B cell (primary cell): ENCODE data around the gene SLC35G6. TPM values are rescaled to one million over a fixed set of nuclear protein-coding genes. Genes with fewer than 3 reads are reported as not detected.

Experiments
- ATAC-seq: fragments of 200-7000 bp; cut with Tn5 transposase; one replicate; pipeline ENCODE4 v1.10.0; 2021; ENCODE audit warnings: low read depth, mild to moderate bottlenecking, moderate number of reproducible peaks, moderate library complexity
- CTCF ChIA-PET: fragments of 350-600 bp; sonication (Branson Sonifier 250); formaldehyde crosslinking; loops from one replicate; lab custom pipeline; 2021; ENCODE audit warnings: antibody characterized with exemption, inconsistent platforms; lab: Charles Lee
- POLR2A ChIA-PET: fragments of 350-600 bp; sonication (Branson Sonifier 250); formaldehyde crosslinking; loops from one replicate; lab custom pipeline; 2021; ENCODE audit warnings: antibody characterized with exemption; lab: Charles Lee
- DNase-seq: peaks from one replicate; pipeline ENCODE4 v3.0.0; 2013
- H2AFZ ChIP-seq: 2 replicates; pipeline ENCODE4 v1.6.1; 2012; ENCODE audit warnings: mild to moderate bottlenecking, low read depth, low read length; ENCODE audit not compliant: insufficient read depth, poor library complexity, severe bottlenecking
- H3K27ac ChIP-seq, 2 donors: 1 replicate in 1 of 2; 2 replicates in 1 of 2; pipeline ENCODE4 v1.5.1; 2012 to 2013; ENCODE audit warnings: low read length in 2 of 2, mild to moderate bottlenecking in 2 of 2, moderate library complexity in 1 of 2
- H3K27me3 ChIP-seq, 4 experiments: fragments of 200-600 bp in 1 of 4; sonication (generic) in 1 of 4; replicated peaks in 1 of 4; 1 replicate in 2 of 4; 2 replicates in 2 of 4; pipeline versions ENCODE4 v1.6.1 to v1.7.0; 2013 to 2016; ENCODE audit warnings: low read length in 3 of 4, mild to moderate bottlenecking in 2 of 4, mixed read lengths in 1 of 4, moderate library complexity in 1 of 4; ENCODE audit not compliant: insufficient read depth in 4 of 4, control insufficient read depth in 3 of 4; ENCODE audit errors: control extremely low read depth in 1 of 4
- H3K36me3 ChIP-seq, 2 experiments: replicated peaks in 1 of 2; 1 replicate in 1 of 2; 2 replicates in 1 of 2; pipeline versions ENCODE4 v1.6.1 to v1.7.1; 2013; ENCODE audit warnings: low read length in 1 of 2; ENCODE audit not compliant: insufficient read depth in 2 of 2, control insufficient read depth in 1 of 2; ENCODE audit errors: control extremely low read depth in 1 of 2, extremely low read depth in 1 of 2
- H3K4me1 ChIP-seq, 2 donors: fragments of 200-600 bp in 1 of 2; sonication (generic) in 1 of 2; 1 replicate in 1 of 2; 2 replicates in 1 of 2; pipeline versions ENCODE4 v1.5.1 to v1.6.1; 2013 to 2017; ENCODE audit warnings: low read length in 2 of 2; ENCODE audit not compliant: control insufficient read depth in 2 of 2, insufficient read depth in 2 of 2
- H3K4me2 ChIP-seq: replicated peaks from 2 replicates; pipeline ENCODE3; 2012; ENCODE audit warnings: mild to moderate bottlenecking, low read depth, low read length; ENCODE audit not compliant: poor library complexity, severe bottlenecking
- H3K4me3 ChIP-seq, 5 experiments: fragments of 200-600 bp in 1 of 5; sonication (generic) in 1 of 5; 1 replicate in 3 of 5; 2 replicates in 2 of 5; pipeline versions ENCODE4 v1.5.1 to v1.7.0; 2011 to 2016; ENCODE audit warnings: low read length in 4 of 5, mild to moderate bottlenecking in 4 of 5, low read depth in 2 of 5, control low read depth in 1 of 5, moderate library complexity in 1 of 5; ENCODE audit not compliant: insufficient read depth in 1 of 5; ENCODE audit errors: control extremely low read depth in 1 of 5, extremely low read depth in 1 of 5
- H3K79me2 ChIP-seq: fragments of 200-600 bp; sonication (generic); one replicate; pipeline ENCODE4 v1.6.0; 2016; ENCODE audit warnings: low read length; ENCODE audit not compliant: control insufficient read depth, insufficient read depth
- H3K9ac ChIP-seq: fragments of 200-600 bp; sonication (generic); 2 replicates; pipeline ENCODE4 v1.6.1; 2017; ENCODE audit warnings: mild to moderate bottlenecking, low read length, moderate library complexity
- H3K9me3 ChIP-seq, 3 donors: one replicate each; pipeline versions ENCODE4 v1.6.1 to v1.7.1; 2013; ENCODE audit warnings: low read length in 2 of 3; ENCODE audit not compliant: control insufficient read depth in 2 of 3, insufficient read depth in 1 of 3; ENCODE audit errors: control extremely low read depth in 1 of 3
- H4K20me1 ChIP-seq: 2 replicates; pipeline ENCODE4 v1.6.0; 2012; ENCODE audit warnings: mild to moderate bottlenecking, low read length; ENCODE audit not compliant: insufficient read depth, control insufficient read depth, poor library complexity, severe bottlenecking
- H3K27ac Mint-ChIP-seq: one replicate; pipeline ENCODE4 v1.8.0; 2021; ENCODE audit warnings: mixed read lengths
- H3K27me3 Mint-ChIP-seq: one replicate; pipeline ENCODE4 v1.8.0; 2021; ENCODE audit warnings: mixed read lengths
- H3K4me1 Mint-ChIP-seq: one replicate; pipeline ENCODE4 v1.8.0; 2021; ENCODE audit warnings: mixed read lengths
- H3K4me3 Mint-ChIP-seq: one replicate; pipeline ENCODE4 v1.8.0; 2021; ENCODE audit warnings: mixed read lengths
- H3K9me3 Mint-ChIP-seq: one replicate; pipeline ENCODE4 v1.8.0; 2022; ENCODE audit warnings: mixed read lengths; ENCODE audit not compliant: insufficient read depth
- EZH2 ChIP-seq: IDR thresholded peaks from 2 replicates; pipeline ENCODE4 v1.6.1; 2012; ENCODE audit warnings: borderline replicate concordance, low read depth, mild to moderate bottlenecking, moderate library complexity, low read length; ENCODE audit not compliant: insufficient read depth, poor library complexity, severe bottlenecking
- WGBS: methylation state at CpG from one replicate; pipeline ENCODE4 v1.1.5; 2013; ENCODE audit warnings: missing lambda C conversion rate; ENCODE audit not compliant: insufficient coverage; 5-methylcytosine and 5-hydroxymethylcytosine counted together
- intact Hi-C: fragments of 100-400 bp; cut with micrococcal nuclease; formaldehyde crosslinking; loops from one replicate; pipeline ENCODE4 v1.10.0; 2022
- polyA plus RNA-seq: library from polyadenylated mRNA; depleted of rRNA; stranded (reverse); fragments of >200 nt; gene quantifications from 2 replicates; pipeline ENCODE4 v1.2.3, GENCODE V29; 2012
- total RNA-seq, 2 donors: library from RNA; stranded (reverse); fragments of 120-200 nt in 1 of 2; gene quantifications; 1 replicate in 1 of 2; 2 replicates in 1 of 2; pipeline versions ENCODE4 v1.2.3 to v1.2.4, GENCODE V29; 2013 to 2022
- TF ChIP-seq, protein P1 (sequence below): fragments of 200-600 bp; IDR thresholded peaks from one replicate; pipeline ENCODE4 v1.8.0; 2022; ENCODE audit warnings: antibody characterized with exemption, mild to moderate bottlenecking

SLC35G6 gene
- total and polyA plus RNA-seq, 2 donors (not counting 1 experiment from before 2014, with no cell fraction given) = 0.04 to 0.30 TPM

DNA sequence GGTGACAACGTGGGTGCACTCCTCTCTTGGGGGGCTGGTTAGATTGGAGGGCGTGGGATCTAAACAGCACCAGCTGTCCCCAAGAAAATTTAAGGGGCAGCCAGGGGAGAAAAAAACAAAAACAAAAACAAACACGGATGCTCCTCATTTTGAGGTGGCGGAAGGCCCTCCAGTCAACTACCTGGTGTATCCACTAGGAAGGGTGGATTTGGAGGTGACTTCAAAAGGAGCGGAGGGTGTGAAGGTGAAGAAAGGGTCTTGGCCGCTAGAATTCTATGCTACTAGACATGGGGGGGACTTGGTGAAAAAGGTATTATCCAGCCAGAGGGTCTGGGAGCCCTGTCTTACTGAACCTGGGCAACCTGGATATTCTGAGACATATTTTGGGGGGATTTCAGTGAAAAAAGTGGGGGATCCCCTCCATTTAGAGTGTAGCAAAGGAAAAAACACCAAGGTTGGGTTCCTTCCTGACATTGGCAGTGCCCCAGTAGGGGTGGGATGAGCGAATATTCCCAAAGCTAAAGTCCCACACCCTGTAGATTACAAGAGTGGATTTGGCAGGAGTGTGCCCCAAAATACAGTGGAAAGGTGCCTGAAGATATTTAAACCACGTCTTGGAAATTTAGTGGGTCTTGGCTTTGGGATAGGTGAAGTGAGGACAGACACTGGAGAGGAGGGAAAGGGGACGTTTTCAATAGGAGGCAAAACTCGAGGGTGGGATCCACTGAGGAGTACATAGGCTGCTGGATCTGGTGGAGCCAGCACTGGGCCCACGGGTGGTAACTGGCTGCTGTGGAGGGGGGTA is 42.4 kb upstream of the SLC35G6 start:
- DNase-seq = no peak
- TF ChIP-seq EZH2 = no peak
- TF ChIP-seq, protein P1, sequence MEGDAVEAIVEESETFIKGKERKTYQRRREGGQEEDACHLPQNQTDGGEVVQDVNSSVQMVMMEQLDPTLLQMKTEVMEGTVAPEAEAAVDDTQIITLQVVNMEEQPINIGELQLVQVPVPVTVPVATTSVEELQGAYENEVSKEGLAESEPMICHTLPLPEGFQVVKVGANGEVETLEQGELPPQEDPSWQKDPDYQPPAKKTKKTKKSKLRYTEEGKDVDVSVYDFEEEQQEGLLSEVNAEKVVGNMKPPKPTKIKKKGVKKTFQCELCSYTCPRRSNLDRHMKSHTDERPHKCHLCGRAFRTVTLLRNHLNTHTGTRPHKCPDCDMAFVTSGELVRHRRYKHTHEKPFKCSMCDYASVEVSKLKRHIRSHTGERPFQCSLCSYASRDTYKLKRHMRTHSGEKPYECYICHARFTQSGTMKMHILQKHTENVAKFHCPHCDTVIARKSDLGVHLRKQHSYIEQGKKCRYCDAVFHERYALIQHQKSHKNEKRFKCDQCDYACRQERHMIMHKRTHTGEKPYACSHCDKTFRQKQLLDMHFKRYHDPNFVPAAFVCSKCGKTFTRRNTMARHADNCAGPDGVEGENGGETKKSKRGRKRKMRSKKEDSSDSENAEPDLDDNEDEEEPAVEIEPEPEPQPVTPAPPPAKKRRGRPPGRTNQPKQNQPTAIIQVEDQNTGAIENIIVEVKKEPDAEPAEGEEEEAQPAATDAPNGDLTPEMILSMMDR = no peak
- Histone ChIP-seq H3K36me3 (no peaks in the 10 kb centered on the region), H3K4me2 (peak overlapping the region; percentile 93), H3K4me1 (peaks cover 51 to 53% of the 10 kb centered on the region in 2 donors), H2AFZ (no peak overlapping the region), H3K9ac (peak overlapping the region; percentile 48), H3K27me3 (peaks cover 0 to 59% (median 34%) of the 10 kb centered on the region in 4 experiments), H3K79me2 (peaks cover 27% of the 10 kb centered on the region), H3K9me3 (peaks cover 0 to 34% (median 0%) of the 10 kb centered on the region in 3 donors), H3K4me3 (peak overlapping the region in 2 of 5 experiments; percentile 31 to 43), H3K27ac (no peak overlapping the region), H4K20me1 (peaks cover 49% of the 10 kb centered on the region)
- Mint-ChIP-seq H3K9me3 (no peaks in the 10 kb centered on the region), H3K4me3 (peak overlapping the region; percentile 84), H3K27ac (peak overlapping the region; percentile 61), H3K4me1 (peaks cover 48% of the 10 kb centered on the region), H3K27me3 (peaks cover 51% of the 10 kb centered on the region)
- intact Hi-C loops = loop anchor here (5.0 kb wide), 2 partner anchors 402 to 1952 kb away; partner anchors contain the start of genes DERL2, MIS12 and SLC16A13
- 48% methylated on average over 6 of the region's 11 CpGs for WGBS
- CTCF ChIA-PET = interaction anchor here (0.8 to 4.2 kb wide), 9 partner anchors 16 to 234 kb away, joined by 3 to 43 read pairs (median 5); partner anchors contain the start of genes SLC35G6 and TMEM95
- no peak for ATAC-seq
- POLR2A ChIA-PET = interaction anchor here (0.6 kb wide), 1 partner anchor 17 kb away, joined by 10 read pairs; no protein-coding TSS in a partner anchor
